IPS-18c (cell line): ENCODE results near the gene TOMM22.
A peak's percentile ranks its signal among the peaks of the same experiment; 100 is the strongest.

ENCODE experiments used
- H3K4me3 ChIP-seq: 2 replicates; pipeline ENCODE4 v1.7.0; 2013; ENCODE audit warnings: low read depth, mild to moderate bottlenecking, low read length, moderate library complexity; ENCODE audit not compliant: insufficient read depth
- H3K9me3 ChIP-seq: one replicate; pipeline ENCODE4 v1.6.1; 2013; ENCODE audit warnings: mild to moderate bottlenecking, low read length, moderate library complexity; ENCODE audit not compliant: control insufficient read depth, insufficient read depth

TOMM22 gene

DNA sequence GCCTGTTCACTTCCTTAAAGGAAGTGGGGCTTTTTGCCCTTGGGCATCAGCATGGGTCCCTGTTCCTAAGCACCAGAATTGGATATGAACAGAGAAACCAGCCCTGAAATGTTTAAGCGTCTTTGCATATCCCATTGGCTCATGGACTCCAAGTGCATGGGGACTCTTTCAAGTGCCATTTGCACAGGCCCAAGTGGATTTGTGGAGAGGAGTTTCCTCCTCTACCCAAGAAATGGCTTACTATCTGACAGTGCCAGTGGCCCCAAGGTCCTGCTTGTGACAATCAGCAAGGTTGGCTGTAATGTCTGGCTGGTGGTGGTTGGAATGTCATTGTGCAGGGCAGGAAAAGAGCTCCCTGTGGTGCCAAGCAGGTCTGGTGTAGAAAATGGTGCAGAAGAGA is 4.0 kb downstream of the TOMM22 start:
- no peak overlapping the region for H3K4me3 ChIP-seq
- H3K9me3 ChIP-seq = peaks cover 3% of the 10 kb centered on the region

GRCh38 chr22:38689651-38690050 is 7.9 kb downstream of the TOMM22 start:
- Histone ChIP-seq H3K4me3 (no peak overlapping the region), H3K9me3 (no peaks in the 10 kb centered on the region)

DNA sequence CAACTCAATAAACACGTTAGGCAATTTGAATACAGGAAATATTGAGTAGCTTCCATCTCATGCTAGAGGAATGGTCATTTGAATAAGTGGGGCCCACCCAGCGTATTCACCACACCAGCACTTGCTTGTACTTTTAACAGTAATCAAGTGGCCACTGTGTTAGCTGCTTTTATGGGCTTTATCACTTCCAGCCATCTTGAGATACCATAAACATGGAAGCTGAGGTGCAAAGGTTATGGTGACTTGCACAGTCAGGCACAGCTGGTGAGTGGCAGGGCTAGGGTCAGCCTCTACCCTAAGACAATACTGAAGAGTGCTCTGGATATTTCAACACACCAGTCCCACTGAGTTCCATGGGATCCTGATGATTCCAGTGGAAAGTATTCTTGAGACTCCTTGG is 12.3 kb downstream of the TOMM22 start:
- Histone ChIP-seq H3K9me3 (no peaks in the 10 kb centered on the region), H3K4me3 (no peak overlapping the region)

DNA sequence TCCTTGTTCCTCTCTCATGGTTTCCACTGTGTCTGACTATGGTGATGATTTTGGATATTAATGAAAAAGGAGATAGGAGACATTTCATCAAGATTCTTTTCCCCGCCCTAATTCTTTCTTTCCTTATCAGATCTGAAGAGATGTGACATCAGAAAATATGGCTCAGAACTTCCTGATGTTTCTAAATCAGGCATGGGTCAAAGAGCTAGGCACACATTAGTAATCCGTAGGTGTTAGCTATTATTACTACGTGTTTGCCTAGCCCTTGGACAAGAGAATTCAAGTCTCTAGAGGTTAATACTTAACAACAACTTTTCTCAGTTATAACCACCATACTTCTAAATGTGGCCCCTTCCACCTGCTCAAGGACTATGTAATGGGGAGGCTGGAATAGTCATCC is 13.2 kb downstream of the TOMM22 start:
- H3K4me3 ChIP-seq = no peak overlapping the region
- no peaks in the 10 kb centered on the region for H3K9me3 ChIP-seq

DNA sequence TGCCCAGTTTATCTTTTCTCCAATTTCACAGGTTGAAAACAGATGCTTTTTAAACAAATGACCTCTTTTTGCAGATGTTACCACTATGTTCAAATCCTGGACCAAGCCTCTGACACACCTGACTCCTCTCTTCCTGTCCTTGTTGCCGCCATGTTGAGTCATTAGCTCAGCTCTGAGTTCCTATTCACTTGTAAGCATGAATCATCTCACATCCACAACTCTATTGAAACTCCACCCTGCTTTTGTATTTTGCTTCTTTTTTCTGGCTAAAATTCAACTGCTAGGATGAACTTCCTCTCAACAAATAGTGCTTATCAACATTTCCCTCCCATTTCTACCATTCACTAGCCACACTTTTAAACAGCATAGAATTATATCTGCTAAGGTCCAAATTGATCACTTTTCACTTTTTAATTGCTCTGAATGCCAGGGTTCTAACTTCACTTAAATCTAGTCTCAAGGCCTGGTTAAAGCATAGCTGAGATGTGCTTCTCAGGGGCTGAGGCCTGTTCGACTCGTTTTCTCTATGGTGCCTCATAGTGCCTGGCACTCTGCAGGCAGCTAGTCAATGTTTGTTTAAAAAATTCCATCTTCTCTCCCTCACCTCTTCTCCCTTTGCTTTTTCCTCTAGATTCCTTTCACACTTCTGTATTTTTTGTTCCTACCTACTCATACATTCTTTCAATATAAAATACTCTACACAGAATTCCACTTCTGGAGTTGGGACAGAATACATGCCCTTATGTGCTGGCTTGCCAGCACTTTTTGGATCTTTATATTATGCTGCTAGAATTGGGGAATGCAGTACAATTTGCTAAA is 15.1 kb downstream of the TOMM22 start:
- H3K4me3 ChIP-seq = no peak overlapping the region
- H3K9me3 ChIP-seq = no peaks in the 10 kb centered on the region

GRCh38 chr22:38697425-38698089 is 15.8 kb downstream of the TOMM22 start:
- H3K9me3 ChIP-seq = no peaks in the 10 kb centered on the region
- H3K4me3 ChIP-seq = no peak overlapping the region

DNA sequence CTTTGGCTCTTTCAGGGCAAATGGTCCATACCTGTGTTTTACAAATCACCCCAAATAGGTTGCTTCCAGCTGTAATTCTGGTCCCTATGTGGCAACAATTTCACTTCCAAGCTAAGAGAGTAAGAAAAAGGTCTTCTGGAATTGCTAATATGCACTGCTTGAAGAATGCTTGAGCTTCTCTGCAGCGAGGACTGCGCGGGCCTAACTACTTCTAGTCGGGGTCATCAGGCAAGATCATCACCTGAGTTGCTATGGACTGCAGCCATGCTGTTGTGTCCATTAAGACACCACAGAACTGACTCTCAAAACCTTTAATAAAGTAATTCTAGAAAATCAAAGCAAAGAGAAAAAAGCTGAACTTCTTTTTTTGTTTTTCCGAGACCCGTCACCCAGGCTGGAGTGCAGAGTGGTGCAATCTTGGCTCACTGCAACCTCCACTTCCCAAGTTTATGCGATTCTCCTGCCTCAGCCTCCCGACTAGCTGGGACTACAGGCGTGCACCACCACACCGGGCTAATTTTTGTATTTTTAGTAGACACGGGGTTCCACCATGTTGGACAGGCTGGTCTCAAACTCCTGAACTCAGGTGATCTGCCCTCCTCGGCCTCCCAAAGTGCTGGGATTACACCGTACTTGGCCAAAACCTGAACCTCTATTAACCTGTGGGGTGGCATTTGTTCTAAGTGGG is 16.8 kb downstream of the TOMM22 start:
- Histone ChIP-seq H3K4me3 (no peak overlapping the region; the same call in 1 of the 2 replicates), H3K9me3 (no peaks in the 10 kb centered on the region)

- H3K4me3 ChIP-seq = peak overlapping the region; percentile 95; the same call in 1 of the 2 replicates
Measured at GRCh38 chr22:38699143-38699542, 17.4 kb downstream of the TOMM22 start.

DNA sequence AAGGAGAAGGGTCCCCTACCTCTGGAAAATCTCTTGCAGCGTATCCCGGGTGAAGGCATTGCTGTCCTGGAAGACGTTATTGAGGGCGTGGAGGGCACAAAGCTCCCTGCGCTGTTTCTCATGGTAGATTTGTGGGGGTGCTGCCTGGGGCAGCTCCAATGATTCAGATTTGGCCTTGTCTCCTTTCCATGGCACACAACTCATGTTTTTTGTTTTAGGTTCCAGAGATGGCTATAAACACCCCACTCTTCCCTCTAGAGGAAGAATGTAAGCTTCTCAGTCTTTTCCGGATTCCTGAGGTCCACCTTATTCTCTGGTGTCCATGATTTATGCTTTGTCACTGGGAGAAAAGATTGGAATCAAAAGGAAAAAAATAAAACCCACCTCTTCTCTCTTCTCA is 18.0 kb downstream of the TOMM22 start:
- Histone ChIP-seq H3K4me3 (peak overlapping the region; percentile 95), H3K9me3 (no peaks in the 10 kb centered on the region)

More at GRCh38 chr22:38699143-38699542, 17.4 kb downstream of the TOMM22 start:
- no peaks in the 10 kb centered on the region for H3K9me3 ChIP-seq

DNA sequence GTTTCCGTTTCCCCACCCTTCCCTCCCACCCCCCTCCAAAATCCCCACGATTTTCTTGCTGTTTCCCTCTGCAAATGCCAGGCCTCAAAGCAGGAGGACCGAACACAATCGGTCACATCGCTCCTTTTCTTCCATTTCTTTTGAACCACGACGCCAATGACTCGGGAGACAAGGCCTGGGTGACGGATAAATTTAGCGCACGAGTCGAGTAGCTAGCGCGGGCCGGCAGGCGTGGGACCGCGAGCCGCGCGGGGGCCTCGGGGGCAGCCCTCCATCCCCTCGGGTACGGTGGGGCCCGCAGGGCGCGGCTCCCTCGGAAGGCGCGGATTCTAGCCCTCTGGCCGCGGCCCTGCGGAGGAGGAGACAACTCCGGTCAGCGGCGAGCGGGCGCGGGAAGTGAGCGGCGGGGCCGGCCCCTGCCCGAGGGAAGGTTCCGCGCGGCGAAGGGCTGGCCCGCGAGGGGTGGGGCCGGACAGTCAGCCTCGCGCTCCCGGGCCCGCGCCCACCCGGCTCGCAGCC is 18.6 kb downstream of the TOMM22 start:
- H3K4me3 ChIP-seq = peak overlapping the region; percentile 95
- H3K9me3 ChIP-seq = no peaks in the 10 kb centered on the region

GRCh38 chr22:38700789-38701628 is 19.3 kb downstream of the TOMM22 start, which contains the start of gene JOSD1:
Gene JOSD1 (minus strand): TSS chr22:38700943. CDS start chr22:38699987, 956 bp downstream.
- Histone ChIP-seq H3K9me3 (no peaks in the 10 kb centered on the region), H3K4me3 (peak within 1 kb of the TSS; percentile 95)

GRCh38 chr22:38704654-38705234 is 23.0 kb downstream of the TOMM22 start:
- Histone ChIP-seq H3K4me3 (peak overlapping the region; percentile 2; the same call in 1 of the 2 replicates), H3K9me3 (no peaks in the 10 kb centered on the region)

- Histone ChIP-seq H3K9me3 (no peaks in the 10 kb centered on the region), H3K4me3 (peak within 1 kb of the TSS; percentile 89)
Measured at GRCh38 chr22:38705235-38706100, 23.7 kb downstream of the TOMM22 start, which contains the start of gene GTPBP1. Gene GTPBP1 (plus strand): TSS chr22:38705944. CDS start chr22:38705956, 12 bp downstream.

DNA sequence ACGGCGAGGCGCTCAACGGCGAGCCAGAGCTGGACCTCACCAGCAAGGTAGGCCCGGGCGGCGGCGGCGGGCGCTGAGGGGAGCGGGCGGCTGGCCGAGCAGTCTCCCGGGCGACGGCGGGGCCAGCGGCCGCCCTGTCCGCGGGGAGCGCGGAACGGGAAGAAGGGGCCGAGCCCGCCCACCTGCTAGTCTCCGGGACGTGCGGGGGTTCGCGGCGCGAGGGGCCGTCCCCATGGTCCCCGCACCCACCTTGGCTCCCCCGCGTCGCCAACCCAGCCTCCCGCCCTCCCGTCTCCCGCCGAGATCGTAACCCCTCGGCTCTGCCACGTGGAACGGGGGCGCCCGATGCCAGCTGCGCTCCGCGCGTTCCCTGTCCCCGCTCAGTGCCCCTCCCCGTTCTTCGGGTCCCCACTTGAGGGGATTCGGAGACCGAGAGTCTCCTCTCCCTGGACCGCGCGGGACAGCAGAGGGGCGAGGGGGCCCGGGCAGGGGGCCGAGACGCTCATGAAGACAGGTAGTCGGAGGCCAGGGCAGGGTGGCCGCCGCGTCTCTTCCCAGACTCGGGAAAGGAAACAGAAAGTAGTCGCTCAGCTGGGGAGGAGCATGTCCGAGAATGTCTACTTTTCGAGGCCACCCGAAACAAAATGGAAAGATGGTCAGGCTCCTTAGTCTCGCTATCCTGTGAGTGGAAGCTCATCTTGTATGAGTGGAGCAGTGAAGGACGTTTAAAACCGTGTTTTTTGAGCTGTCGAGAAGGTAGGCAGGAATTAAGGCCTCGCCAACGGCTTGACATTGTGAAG is 24.5 kb downstream of the TOMM22 start:
- peak overlapping the region; percentile 89 for H3K4me3 ChIP-seq
- no peaks in the 10 kb centered on the region for H3K9me3 ChIP-seq

DNA sequence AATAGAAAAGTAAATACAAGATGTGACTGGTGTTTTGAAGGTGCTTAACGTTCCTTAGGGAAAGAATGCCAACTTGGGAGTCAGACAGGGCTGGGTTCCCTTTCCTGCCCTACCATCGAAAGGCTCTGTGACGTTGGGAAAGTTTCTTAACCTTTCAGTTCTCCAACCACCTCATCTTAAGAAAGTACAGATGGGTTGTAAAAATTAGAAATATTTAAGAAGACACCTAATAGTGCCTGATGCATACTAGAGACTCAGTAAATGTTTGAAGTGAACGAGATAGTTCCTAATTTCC is 25.1 kb downstream of the TOMM22 start:
- Histone ChIP-seq H3K4me3 (peak overlapping the region; percentile 89), H3K9me3 (no peaks in the 10 kb centered on the region)
